T1000 (cell line): Measurements from ENCODE around the gene CRBN.

Experiments
- DNase-seq: peaks from one replicate; lab custom pipeline; 2025; ENCODE audit warnings: mixed read lengths; lab: John Stamatoyannopoulos, UW

CRBN gene

GRCh38 chr3:3170998-3171397 is 8.5 kb downstream of the CRBN start:
- no peak for DNase-seq

GRCh38 chr3:3165650-3166049 is 13.8 kb downstream of the CRBN start:
- no peak for DNase-seq

- no peak for DNase-seq
Observed at GRCh38 chr3:3165241-3165640, 14.2 kb downstream of the CRBN start.

- no peak for DNase-seq
Observed at GRCh38 chr3:3160826-3161225, 18.7 kb downstream of the CRBN start.

GRCh38 chr3:3157484-3157883 is 22.0 kb downstream of the CRBN start:
- no peak for DNase-seq

- no peak for DNase-seq
Observed at GRCh38 chr3:3154879-3155610, 24.4 kb downstream of the CRBN start.

GRCh38 chr3:3151513-3151912 is 28.0 kb downstream of the CRBN start:
- DNase-seq: no peak

- DNase-seq: no peak
Observed at GRCh38 chr3:3149560-3149959, 29.9 kb downstream of the CRBN start.

- DNase-seq: no peak
Observed at GRCh38 chr3:3145831-3146230, 33.7 kb downstream of the CRBN start.

- DNase-seq: no peak
Observed at GRCh38 chr3:3141939-3142338, 37.6 kb downstream of the CRBN start.

- no peak for DNase-seq
Observed at GRCh38 chr3:3137526-3137925, 42.0 kb downstream of the CRBN start.

GRCh38 chr3:3134750-3135448 is 44.6 kb downstream of the CRBN start:
- DNase-seq: no peak

- DNase-seq: no peak
Observed at GRCh38 chr3:3133500-3133899, 46.0 kb downstream of the CRBN start.

GRCh38 chr3:3129579-3129978 is 49.9 kb downstream of the CRBN start:
- DNase-seq: no peak

- DNase-seq: no peak
Observed at GRCh38 chr3:3127432-3128010, 52.0 kb downstream of the CRBN start.

GRCh38 chr3:3126477-3127431 is 52.7 kb downstream of the CRBN start, which contains the start of gene TRNT1:
Gene TRNT1 (plus strand): TSS chr3:3126940. CDS start chr3:3129041, 2,101 bp downstream.
- DNase-seq: peak; percentile 84

GRCh38 chr3:3125977-3126376 is 53.5 kb downstream of the CRBN start:
- no peak for DNase-seq

GRCh38 chr3:3119393-3119851 is 60.1 kb downstream of the CRBN start:
- DNase-seq: no peak

- DNase-seq: no peak
Observed at GRCh38 chr3:3117651-3118050, 61.8 kb downstream of the CRBN start.

- DNase-seq: no peak
Observed at GRCh38 chr3:3113042-3113709, 66.3 kb downstream of the CRBN start.

- DNase-seq: no peak
Observed at GRCh38 chr3:3110749-3111361, 68.6 kb downstream of the CRBN start.
